ENCODE data around the gene PRXL2B.
"Not testable (repeated sequence)": the region's sequence is repeated elsewhere in the genome, so short reads cannot be mapped to it uniquely, and the experiment has no call there.

Gene PRXL2B

GRCh38 chr1:2551544-2551943, 35.0 kb upstream of the PRXL2B start:
- DNase-seq (ENCODE audit: low read depth), result not testable (repeated sequence)

GRCh38 chr1:2552189-2552588, 34.4 kb upstream of the PRXL2B start:
- DNase-seq (ENCODE audit: low read depth), result no peak

GRCh38 chr1:2553076-2553475, 33.5 kb upstream of the PRXL2B start:
- DNase-seq (ENCODE audit: low read depth), result not testable (repeated sequence)

- DNase-seq (ENCODE audit: low read depth), result no peak
Measured at GRCh38 chr1:2553871-2554620, 32.5 kb upstream of the PRXL2B start.

- DNase-seq (ENCODE audit: low read depth), result no peak
Measured at GRCh38 chr1:2554621-2555387, 31.8 kb upstream of the PRXL2B start.

GRCh38 chr1:2555634-2556276, 30.8 kb upstream of the PRXL2B start:
- DNase-seq (ENCODE audit: low read depth), result no peak

GRCh38 chr1:2556277-2556677, 30.3 kb upstream of the PRXL2B start, which contains the start of gene TNFRSF14:
Gene TNFRSF14, plus strand, starts transcription at chr1:2556371. Its CDS starts 294 bp downstream, at chr1:2556665.
- no peak for DNase-seq (ENCODE audit: low read depth)

GRCh38 chr1:2556678-2557481, 29.7 kb upstream of the PRXL2B start:
- no peak for DNase-seq (ENCODE audit: low read depth)

- no peak for DNase-seq (ENCODE audit: low read depth)
Measured at GRCh38 chr1:2557482-2558400, 28.8 kb upstream of the PRXL2B start.

GRCh38 chr1:2558420-2558819, 28.2 kb upstream of the PRXL2B start:
- no peak for DNase-seq (ENCODE audit: low read depth)

GRCh38 chr1:2558861-2559260, 27.7 kb upstream of the PRXL2B start:
- DNase-seq (ENCODE audit: low read depth), result no peak

- DNase-seq (ENCODE audit: low read depth), result no peak
Measured at GRCh38 chr1:2559509-2560298, 26.9 kb upstream of the PRXL2B start.

GRCh38 chr1:2560299-2561073, 26.1 kb upstream of the PRXL2B start:
- no peak for DNase-seq (ENCODE audit: low read depth)

- no peak for DNase-seq (ENCODE audit: low read depth)
Measured at GRCh38 chr1:2561446-2561845, 25.1 kb upstream of the PRXL2B start.

- no peak for DNase-seq (ENCODE audit: low read depth)
Measured at GRCh38 chr1:2561898-2562895, 24.4 kb upstream of the PRXL2B start.

GRCh38 chr1:2563205-2563604, 23.4 kb upstream of the PRXL2B start:
- no peak for DNase-seq (ENCODE audit: low read depth)

GRCh38 chr1:2564006-2564814, 22.4 kb upstream of the PRXL2B start:
- DNase-seq (ENCODE audit: low read depth), result no peak

Measured in stimulated activated CD8-positive, alpha-beta memory T cell treated with anti-CD3 and anti-CD28 coated beads, Interleukin-12 subunit alpha, Interleukin-12 subunit beta, amount 100 ng/mL, for 1 hour (primary cell).